GM12865 (cell line): ENCODE measurements around the gene ADIG.

Source experiments
- DNase-seq: peaks from one replicate; pipeline ENCODE4 v3.0.0; 2010; ENCODE audit warnings: low read depth
- H3K4me3 ChIP-seq: 2 replicates; pipeline ENCODE4 v1.5.1; 2011; ENCODE audit warnings: mild to moderate bottlenecking, low read depth, low read length, control low read depth
- CTCF ChIP-seq: IDR thresholded peaks from 2 replicates; pipeline ENCODE4 v1.5.1; 2011; ENCODE audit warnings: low read length, control low read depth, low read depth, inconsistent platforms; ENCODE audit not compliant: insufficient read depth; ENCODE audit errors: missing control alignments

Gene ADIG

DNA sequence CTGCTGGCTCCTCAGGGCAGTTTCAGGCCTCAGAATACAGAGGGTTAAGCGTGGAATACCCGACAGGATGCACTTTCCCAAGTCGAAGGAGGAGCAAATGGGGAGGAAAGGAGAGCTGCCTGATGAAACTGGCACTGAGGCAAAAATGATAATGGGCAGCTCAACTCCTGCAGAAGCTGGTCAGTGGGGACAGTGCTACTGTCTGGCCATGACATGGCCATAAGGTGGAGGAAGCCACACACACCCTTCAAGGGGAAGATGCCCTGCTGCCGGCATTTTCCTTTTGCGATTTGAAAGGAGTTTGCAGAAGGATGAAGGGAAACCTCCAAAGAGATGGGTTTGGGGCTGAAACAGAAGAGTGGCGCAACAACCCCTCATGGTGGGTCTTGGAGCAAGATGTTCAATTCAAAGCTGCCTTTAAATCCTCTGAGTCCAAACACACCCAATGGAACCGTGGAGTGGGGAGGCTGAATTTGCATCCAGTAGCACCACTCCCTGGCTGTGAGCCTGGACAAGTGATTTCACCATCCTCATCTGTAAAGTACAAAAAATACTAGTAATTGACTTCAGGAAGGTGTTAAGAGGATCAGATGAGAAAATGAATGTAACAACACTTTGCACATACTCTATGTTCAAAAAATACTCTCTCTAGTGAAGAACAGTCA is 3.2 kb downstream of the ADIG start:
- no peak for TF ChIP-seq CTCF
- DNase-seq: no peak
- no peak overlapping the region for H3K4me3 ChIP-seq

- H3K4me3 ChIP-seq: no peak overlapping the region
- DNase-seq: no peak
- no peak for TF ChIP-seq CTCF
Observed at GRCh38 chr20:38585404-38586180, 4.6 kb downstream of the ADIG start.

GRCh38 chr20:38586181-38586525 is 5.2 kb downstream of the ADIG start:
- DNase-seq: no peak
- no peak for TF ChIP-seq CTCF
- H3K4me3 ChIP-seq: no peak overlapping the region

GRCh38 chr20:38588303-38588702 is 7.3 kb downstream of the ADIG start:
- H3K4me3 ChIP-seq: no peak overlapping the region
- DNase-seq: no peak
- no peak for TF ChIP-seq CTCF

DNA sequence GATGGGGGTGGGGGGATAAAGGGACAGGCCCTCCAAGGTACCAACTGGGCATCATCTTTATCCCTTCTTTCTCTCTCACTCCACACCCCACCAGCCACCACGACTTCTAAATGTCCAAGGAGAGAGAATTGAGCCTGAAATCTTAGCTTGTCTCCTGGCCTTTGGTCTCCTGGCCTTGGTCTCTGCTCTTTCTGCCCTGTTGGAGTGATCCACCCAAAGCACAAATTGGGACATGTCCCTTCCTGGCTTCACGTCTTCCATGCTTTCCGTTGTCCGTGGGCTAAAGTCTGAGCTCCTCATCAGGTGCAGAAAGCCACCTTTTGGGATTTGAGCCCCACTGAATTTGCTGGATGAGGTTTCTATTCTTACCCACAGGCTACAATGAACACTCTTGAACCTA is 8.4 kb downstream of the ADIG start:
- no peak overlapping the region for H3K4me3 ChIP-seq
- no peak for DNase-seq
- no peak for TF ChIP-seq CTCF

DNA sequence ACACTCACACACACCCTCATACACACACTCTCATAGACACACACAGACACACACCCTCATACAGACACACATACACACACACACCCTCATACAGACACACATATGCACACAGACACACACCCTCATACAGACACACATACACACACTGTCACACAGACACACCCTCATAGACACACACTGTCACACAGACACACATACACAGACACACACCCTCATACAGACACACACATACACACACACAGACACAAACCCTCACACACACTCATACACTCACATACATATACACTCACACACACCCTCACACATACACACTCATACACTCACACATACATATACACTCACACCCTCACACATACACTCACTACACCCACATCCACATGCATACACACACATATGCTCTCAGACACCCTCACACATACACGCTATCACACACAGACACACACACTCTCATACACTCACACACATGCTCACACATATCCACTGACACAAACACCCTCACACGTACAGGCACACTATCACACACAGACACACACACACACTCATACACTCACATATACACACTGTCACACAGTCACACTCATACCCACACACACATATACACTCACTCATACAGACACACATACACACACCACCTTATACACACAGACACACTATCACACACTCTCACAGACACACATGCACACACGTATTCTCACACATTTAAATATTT is 9.1 kb downstream of the ADIG start:
- H3K4me3 ChIP-seq: no peak overlapping the region
- no peak for TF ChIP-seq CTCF
- no peak for DNase-seq
